SU-DHL-6 (cell line): ENCODE measurements around the gene TPD52L1.

ENCODE experiments used
- EZH2phosphoT487 ChIP-seq: fragments of 200-600 bp; sonication (generic), shearing (Covaris generic); conservative IDR thresholded peaks from 2 replicates; pipeline ENCODE4 v1.6.1; 2018; ENCODE audit warnings: mild to moderate bottlenecking, antibody characterized with exemption, low read length, moderate library complexity, mixed read lengths
- TF ChIP-seq, protein P1 (sequence below): fragments of 200-600 bp; sonication (generic); IDR thresholded peaks from one replicate; pipeline ENCODE4 v1.5.1; 2017; ENCODE audit warnings: antibody characterized with exemption, mild to moderate bottlenecking, low read length, moderate library complexity; ENCODE audit not compliant: insufficient read depth, poor library complexity, severe bottlenecking

DNA sequence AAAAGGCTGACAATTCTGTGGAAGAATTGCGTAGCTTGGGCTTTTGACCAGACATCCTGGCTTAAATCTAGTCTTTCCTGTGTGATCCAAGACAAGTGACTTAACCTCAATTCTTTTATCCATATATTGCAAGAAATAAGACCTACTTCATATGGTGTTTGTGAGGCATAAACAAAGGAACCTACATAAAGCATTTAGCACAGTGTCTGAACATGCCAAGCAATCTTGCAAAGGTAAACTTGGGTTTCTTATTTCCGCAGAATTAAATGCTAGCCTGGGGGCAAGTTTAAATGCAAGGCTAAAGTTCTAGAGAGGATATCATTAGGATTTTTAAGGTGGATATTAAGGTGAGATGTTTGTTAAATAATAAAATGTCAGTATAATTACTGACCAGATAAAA, 100.3 kb downstream of the TPD52L1 start:
- TF ChIP-seq, protein P1, sequence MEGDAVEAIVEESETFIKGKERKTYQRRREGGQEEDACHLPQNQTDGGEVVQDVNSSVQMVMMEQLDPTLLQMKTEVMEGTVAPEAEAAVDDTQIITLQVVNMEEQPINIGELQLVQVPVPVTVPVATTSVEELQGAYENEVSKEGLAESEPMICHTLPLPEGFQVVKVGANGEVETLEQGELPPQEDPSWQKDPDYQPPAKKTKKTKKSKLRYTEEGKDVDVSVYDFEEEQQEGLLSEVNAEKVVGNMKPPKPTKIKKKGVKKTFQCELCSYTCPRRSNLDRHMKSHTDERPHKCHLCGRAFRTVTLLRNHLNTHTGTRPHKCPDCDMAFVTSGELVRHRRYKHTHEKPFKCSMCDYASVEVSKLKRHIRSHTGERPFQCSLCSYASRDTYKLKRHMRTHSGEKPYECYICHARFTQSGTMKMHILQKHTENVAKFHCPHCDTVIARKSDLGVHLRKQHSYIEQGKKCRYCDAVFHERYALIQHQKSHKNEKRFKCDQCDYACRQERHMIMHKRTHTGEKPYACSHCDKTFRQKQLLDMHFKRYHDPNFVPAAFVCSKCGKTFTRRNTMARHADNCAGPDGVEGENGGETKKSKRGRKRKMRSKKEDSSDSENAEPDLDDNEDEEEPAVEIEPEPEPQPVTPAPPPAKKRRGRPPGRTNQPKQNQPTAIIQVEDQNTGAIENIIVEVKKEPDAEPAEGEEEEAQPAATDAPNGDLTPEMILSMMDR: no peak
- TF ChIP-seq EZH2phosphoT487: no peak
